Endometrium (tissue), 2 donors: ENCODE data around the gene ACOT7.
"Not testable (repeated sequence)": the region's sequence is repeated elsewhere in the genome, so short reads cannot be mapped to it uniquely, and the experiment has no call there.

Source experiments
- FAIRE-seq: peaks from 2 replicates; lab custom pipeline; 2012; peaks lifted over from hg19 to GRCh38; lab: Jason Lieb, UNC
- donor health status: control.
- donor health status: control.

ACOT7 gene

DNA sequence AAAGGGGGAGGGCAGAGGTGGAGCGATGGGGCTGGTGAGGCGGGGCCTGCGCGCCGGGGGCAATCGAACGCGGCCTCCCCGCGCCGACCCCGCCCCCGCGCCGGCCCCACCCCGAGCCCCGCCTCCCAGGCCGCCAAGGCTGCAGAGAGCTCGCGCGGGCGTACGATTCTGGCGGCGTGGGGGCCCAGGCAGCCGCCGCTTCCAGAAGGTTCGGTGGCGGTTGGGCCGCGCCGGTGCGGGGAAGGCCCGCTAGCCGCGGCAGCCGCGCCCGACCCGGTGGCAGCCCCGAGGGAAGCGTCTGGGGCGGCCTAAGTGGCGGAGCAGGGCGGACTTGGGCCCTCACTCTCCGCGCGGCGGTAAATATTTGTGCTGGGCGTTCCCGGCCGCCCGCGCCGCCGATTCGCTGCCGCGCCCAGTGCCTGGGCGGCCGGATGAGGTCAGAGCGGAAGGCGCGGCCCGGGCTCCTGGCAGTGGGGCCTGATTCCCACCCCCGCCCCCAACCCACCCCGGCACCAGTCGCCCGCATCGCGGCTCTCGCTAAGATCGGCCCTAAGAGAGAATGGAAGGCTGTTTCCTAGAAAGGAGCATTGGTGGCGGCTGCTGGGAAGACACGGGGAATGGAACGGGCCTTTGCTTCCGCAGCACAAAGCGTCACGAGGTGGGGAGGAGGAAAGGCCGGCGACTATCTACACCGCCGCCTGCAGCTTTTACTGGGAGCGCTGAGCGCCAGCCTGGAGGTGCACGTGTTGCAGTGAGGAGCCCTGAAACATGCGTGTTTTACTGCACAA, at the start of gene ACOT7:
Gene ACOT7 (minus strand): TSS at position 368 of the 788 bp plus-strand sequence. CDS start 368 bp downstream, outside the sequence.
- FAIRE-seq, result no peak

DNA sequence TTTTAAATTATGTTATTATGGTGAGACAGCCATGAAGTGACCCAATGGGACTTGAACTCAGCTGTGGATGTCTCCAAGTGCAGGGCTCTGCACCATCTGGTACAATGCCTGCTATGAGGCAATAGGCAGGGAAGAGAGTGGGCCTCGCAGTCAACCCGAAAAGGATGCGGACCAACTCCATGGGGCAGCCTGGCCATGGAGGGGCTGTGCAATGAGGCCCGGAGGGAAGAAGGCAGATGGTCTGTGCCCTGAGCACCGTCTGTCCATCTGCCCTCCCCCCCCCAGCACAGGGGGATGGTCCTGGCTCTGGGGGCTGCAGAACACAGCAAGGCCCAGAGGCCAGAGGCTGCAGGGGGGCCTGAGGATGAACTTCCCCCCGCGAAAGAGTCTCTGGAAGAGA, 48.0 kb upstream of the ACOT7 start:
- no peak for FAIRE-seq

DNA sequence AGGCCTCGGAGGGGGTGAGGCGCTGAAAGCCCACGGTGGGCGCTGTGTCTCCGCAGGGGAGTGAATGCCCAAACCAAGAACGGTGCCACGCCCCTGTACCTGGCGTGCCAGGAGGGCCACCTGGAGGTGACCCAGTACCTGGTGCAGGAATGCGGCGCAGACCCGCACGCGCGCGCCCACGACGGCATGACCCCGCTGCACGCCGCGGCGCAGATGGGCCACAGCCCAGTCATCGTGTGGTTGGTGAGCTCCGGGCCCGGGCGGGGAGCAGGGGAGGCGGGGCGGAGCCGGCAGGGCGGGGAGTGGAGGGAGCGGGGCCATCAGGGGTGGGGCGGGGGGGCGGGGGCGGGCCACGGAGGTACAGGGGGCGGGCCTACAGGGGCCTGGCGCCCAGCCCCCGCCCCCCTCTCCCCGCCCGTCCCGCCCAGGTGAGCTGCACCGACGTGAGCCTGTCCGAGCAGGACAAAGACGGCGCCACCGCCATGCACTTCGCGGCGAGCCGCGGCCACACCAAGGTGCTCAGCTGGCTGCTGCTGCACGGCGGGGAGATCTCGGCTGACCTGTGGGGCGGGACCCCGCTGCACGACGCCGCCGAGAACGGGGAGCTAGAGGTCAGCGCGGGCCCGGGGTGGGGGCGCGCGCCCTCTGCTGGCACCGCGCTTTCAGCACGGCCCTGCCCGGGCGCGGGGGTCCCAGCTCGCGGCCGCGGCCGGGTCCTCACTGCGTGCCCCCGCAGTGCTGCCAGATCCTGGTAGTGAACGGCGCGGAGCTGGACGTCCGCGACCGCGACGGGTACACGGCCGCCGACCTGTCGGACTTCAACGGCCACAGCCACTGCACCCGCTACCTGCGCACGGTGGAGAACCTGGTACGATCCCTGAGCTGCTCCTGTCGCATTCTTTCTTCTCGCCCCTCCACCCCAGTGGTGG, 46.9 kb upstream of the ACOT7 start:
- FAIRE-seq, result no peak

GRCh38 chr1:6438047-6438525, 44.5 kb upstream of the ACOT7 start:
- FAIRE-seq, result no peak

DNA sequence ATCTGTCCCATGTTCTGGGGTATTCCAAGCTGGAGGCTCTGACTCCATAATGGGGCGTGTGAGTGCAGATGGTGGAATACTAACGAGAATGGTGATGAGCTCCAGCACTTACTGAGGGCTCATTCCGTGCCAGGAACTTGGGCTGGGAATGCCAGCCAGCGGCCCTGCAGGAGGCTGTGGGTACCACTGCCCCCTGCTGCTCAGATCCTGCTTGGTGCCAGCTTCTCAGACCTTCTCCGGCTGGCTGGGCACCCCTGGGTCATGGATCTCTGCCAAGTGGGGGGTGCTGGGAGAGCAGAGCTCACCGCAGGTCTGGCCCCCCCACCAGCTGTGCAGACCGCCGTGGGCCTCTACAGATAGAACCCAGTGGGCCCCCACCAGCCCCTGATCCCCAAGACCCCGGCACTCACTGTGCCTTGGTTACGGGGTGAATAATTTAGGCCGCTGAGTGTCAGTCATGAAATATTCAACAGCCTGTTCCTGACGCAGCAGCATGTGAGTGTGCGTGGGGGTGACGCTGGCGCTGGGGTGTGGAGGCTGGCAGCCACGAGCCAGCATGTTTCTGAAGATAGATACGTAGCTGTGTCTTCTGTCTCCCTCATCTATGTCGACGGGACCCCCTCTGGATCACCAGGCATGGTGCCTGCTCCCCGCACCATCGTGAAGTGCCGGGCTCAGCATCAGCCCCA, 43.6 kb upstream of the ACOT7 start:
- not testable (repeated sequence) for FAIRE-seq

GRCh38 chr1:6436277-6436676, 42.7 kb upstream of the ACOT7 start:
- not testable (repeated sequence) for FAIRE-seq

DNA sequence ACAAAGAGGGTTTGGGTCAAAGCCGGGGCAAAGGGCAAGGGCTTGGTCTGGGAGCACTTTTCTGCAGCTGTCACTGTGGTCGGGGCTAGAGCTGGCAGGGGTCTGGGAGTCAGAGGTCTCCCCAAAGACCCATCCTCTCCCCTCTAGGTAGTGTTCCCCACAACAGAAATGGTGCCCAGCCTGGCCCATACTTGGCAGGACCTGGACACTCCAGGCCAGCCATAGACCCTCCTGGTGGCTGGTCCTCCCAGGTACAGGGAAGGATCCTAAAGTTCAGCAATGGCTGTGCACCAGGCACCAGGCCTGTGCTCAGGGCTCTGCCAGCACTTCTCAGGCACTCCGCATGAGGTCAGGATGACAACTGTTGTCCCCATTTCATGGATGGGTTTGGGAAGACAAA, 42.0 kb upstream of the ACOT7 start:
- no peak for FAIRE-seq

DNA sequence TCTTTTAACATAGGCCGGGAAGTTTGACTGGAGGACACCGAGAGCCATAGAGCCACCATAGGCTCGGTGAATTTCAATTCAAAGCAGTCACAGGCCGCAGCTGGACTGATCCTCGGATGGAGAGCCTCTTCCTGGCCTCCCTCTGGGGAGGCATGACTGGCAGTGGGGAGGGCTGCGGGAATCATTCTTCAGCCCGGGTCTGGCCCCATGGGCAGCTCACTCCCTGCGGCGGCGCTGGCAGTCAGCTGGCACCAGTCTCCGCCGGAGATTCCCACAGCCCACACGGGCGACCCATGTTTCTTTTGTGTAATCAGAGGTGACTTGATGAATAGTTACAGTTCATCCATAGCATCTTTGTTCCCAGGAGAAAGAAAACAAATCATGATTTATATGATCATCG, 41.6 kb upstream of the ACOT7 start:
- FAIRE-seq, result no peak

DNA sequence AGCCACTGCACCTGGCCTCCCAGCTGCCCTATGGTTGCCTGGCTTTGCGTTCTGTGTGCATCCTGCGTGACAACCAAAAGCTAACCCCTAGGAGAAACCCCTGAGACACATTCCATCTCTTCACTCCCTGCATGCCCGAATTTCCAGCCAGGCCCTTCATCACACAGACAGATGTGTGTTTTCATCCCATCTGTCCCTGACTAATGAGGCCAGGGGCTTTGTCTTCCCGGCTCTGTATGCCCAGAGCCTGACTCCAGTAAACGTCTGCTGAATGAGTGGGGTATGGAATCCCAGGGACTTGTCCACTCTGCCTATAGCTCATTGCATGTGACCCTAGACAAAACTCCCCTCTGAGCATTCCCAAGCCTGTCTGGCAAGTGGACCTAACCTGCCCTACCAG, 40.6 kb upstream of the ACOT7 start:
- FAIRE-seq, result no peak

GRCh38 chr1:6431645-6432579, 38.3 kb upstream of the ACOT7 start:
- not testable (repeated sequence) for FAIRE-seq

- FAIRE-seq, result not testable (repeated sequence)
Observed at GRCh38 chr1:6429660-6430411, 36.3 kb upstream of the ACOT7 start.

DNA sequence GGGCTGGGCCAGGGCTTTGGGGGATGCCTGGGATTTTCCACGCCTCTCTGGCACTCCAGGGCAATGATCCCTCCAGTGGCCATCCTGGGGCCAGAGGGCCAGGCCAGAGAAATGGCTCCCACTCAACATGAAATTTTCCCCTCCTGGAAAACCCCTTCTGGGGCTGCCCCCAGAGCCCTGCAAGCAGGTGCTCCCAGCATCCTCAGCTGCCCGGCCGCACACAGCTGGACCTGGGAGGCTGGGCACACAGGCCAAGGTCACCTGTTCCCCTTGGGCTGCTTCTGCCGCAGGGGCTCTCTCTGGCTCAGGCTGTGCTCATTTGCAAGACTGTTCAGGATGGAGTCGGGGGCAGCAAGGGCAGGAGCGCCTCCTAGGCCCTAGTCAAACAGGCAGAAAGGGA, 34.9 kb upstream of the ACOT7 start:
- FAIRE-seq, result not testable (repeated sequence)

DNA sequence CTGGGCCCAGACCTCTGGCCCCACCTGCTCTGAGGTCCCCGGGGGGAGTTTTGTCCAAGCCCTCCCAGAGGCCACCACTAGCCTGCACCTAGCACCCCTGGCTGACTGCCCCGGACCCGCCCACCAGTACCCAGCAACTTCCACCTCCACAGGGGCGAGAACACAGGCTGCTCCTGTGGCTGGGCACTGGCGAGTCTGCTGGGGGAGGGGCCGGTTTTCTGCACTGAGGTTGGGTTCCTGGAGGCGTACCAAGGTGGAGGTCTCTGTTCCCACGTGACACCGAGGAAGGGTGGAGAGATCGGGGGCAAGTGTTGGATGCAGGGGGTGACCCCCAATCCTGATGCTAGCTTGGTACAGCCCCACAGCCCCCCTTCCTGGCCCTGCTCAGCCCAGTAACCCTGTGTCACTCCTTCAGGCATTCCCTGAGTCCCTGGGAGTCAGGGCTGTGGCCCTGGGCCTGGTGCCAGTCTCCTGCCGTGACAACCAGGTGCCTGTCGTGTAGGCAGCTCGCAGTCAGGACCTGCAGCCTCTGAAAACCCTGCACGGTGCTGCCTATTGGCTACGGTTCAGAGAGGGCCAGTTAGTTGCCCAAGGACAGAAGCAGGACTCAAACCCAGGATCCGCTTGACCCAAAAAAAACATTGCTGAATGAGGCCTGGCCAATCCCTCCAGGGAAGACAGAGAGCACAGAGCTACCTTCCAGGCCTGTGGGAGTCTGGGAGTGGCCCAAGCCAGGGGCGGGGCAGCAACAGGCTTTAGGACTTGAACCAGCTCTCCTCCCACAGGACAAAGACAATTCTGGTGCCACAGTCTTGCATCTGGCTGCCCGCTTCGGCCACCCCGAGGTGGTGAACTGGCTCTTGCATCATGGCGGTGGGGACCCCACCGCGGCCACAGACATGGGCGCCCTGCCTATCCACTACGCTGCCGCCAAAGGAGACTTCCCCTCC, 34.1 kb upstream of the ACOT7 start:
- no peak for FAIRE-seq

- FAIRE-seq, result no peak
Observed at GRCh38 chr1:6426972-6427350, 33.4 kb upstream of the ACOT7 start.

- no peak for FAIRE-seq
Observed at GRCh38 chr1:6426277-6426971, 32.9 kb upstream of the ACOT7 start.

DNA sequence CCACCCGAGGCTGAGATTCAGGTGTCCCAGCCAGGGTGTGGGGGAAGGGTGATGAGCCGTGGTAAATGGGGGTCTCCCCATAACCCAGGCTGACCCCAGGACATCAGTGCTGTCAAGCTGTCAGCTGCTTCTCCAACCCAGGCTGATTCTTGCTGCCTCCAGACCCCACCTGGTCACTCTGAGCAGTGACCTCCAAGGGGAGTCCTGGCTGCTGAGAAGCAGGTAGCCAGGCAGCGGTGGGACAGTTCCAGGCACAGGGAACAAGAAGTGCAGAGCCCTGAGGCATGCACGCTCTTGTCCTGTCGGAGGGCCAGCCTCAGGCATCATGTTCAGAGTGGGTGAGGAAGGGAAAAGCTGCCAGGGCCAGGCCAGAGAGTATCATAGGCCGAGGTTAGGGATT, 32.1 kb upstream of the ACOT7 start:
- no peak for FAIRE-seq

DNA sequence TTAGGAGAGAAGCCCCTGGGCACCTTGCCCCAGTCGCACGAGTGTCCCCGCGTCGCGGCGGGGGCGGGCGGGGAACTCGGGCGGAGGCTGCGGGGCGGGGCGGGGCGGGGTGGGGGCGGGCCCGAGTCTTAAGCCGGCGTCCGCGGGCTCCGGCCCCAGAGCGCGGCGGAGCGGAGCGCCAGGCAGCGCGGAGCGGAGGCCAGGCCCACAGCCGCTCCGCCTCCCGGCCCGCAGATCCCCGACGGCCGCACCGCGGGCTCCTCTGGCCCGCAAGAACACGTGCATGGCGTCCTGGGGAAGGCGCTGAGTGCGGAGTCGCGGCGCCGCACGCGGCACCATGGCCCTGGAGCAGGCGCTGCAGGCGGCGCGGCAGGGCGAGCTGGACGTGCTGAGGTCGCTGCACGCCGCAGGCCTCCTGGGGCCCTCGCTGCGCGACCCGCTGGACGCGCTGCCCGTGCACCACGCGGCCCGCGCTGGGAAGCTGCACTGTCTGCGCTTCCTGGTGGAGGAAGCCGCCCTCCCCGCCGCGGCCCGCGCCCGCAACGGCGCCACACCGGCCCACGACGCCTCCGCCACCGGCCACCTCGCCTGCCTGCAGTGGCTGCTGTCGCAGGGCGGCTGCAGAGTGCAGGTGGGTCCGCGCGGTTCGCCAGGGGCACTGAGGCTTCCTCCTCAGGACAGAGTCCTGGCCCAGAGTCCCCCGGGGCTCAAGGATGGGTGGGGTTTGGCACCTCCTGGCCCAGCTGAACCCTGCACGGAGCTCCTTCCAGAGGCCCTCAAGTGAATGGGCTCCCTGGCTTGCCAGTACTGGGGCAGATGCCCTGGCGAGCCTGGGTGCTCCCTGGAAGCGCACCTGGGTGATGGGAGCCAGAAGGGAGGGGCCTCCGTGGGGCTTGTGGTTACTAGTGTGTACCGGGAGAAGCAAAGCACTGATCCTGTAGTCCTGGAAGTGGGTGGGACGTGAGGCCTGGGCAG, 31.3 kb upstream of the ACOT7 start, which contains the start of gene ESPN:
Gene ESPN (plus strand): TSS at position 158 of the 975 bp plus-strand sequence. CDS start 180 bp downstream, at position 338.
- FAIRE-seq, result no peak
